ENCODE measurements around the gene NFATC1.

The NFATC1 gene

DNA sequence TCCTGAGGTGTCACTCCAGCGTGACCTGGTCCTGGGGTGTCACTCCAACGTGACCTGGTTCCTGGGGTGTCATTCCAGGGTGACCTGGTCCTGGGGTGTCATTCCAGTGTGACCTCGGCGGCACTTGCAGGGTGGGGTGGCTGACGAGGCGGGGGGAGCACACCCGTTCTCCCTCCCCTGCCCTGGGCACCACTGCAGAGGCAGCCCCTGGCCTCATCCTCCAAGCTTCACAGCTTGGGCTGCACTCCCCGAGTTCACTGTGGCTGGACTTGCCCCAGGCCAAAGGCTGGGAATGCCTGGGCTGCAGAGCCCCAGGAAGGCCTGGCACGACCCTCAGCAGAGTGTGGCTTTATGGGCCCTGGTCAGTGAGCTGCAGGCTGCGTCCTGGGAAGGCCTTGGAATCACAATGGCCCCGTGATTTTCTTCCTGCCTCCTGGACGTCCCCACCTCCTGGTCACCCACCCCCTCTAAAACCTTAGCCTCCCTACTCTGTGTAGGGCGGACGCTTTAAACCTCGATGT, 88.3 kb downstream of the NFATC1 start:
- no peak overlapping the region for H3K9ac ChIP-seq (ENCODE audit: low read length)
- TF ChIP-seq, protein P1, sequence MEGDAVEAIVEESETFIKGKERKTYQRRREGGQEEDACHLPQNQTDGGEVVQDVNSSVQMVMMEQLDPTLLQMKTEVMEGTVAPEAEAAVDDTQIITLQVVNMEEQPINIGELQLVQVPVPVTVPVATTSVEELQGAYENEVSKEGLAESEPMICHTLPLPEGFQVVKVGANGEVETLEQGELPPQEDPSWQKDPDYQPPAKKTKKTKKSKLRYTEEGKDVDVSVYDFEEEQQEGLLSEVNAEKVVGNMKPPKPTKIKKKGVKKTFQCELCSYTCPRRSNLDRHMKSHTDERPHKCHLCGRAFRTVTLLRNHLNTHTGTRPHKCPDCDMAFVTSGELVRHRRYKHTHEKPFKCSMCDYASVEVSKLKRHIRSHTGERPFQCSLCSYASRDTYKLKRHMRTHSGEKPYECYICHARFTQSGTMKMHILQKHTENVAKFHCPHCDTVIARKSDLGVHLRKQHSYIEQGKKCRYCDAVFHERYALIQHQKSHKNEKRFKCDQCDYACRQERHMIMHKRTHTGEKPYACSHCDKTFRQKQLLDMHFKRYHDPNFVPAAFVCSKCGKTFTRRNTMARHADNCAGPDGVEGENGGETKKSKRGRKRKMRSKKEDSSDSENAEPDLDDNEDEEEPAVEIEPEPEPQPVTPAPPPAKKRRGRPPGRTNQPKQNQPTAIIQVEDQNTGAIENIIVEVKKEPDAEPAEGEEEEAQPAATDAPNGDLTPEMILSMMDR (IDR thresholded peaks at IDR 0.05; ENCODE audit: low read depth, low read length): no peak
- TF ChIP-seq EZH2phosphoT487 (IDR thresholded peaks at IDR 0.05; ENCODE audit: low read depth): no peak
- H3K4me2 ChIP-seq (ENCODE audit: low read length): no peak overlapping the region
- no peak overlapping the region for H2AFZ ChIP-seq (ENCODE audit: low read depth, low read length)
- H3K4me1 ChIP-seq (ENCODE audit: low read length): no peaks in the 10 kb centered on the region
- H3K36me3 ChIP-seq (replicated peaks; ENCODE audit: low read depth, low read length): peaks cover 17% of the 10 kb centered on the region
- H3K79me2 ChIP-seq (ENCODE audit: low read length): no peaks in the 10 kb centered on the region
- H3K27ac ChIP-seq (ENCODE audit: low read length): no peak overlapping the region
- H3K9me3 ChIP-seq (ENCODE audit: insufficient read depth, low read length): peaks cover 3% of the 10 kb centered on the region; the same call in 1 of the 2 replicates
- H3K27me3 ChIP-seq (ENCODE audit: low read depth, low read length): no peaks in the 10 kb centered on the region
- H3K4me3 ChIP-seq (ENCODE audit: low read length): no peak overlapping the region
- H4K20me1 ChIP-seq (ENCODE audit: insufficient read depth, low read length): no peaks in the 10 kb centered on the region

DNA sequence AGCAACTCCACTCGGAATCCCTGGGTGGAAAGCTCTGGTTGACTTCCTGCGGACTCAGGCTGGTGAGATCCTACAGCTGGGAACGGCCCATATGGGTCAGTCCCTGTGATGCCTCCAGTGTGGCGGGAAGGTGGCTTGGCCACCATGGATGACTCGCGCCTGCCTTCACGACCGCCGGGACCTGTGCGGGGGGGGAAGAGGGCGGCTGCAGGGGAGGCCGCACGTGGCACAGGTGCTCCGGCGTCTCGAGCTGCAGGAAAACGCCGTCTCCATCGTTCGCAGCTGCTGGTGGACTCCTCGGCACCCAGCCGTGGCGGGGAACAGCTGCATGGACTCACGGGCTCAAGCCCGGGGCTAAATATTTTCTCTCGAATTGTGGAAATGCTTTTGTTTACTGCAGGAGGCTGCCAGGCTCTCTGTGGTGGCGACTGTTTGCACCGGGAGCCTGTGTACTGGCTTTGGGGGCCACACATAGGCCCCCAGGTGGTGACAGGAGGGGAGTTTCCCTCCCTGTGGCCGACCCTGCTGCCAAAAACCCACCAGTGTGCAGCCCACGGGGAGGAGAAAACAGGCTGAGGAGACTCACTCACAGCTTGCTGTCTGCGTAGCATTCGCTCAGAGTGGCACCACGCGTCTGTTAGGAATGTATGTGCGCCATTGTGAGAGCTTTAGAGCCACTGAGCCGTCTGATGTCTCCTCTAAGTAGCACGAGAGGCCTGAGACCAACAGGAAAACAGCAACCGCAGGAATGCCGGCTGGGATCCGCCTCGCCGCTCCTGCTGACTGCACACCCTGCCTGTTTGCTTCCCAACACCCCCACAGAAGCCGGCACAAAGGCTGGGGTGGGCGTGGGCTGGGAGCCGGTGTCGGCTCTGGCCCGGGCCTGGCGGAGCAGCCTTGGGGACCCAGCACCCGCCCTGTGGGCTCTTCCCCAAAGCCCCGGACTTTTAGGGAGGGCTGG, 89.2 kb downstream of the NFATC1 start:
- Histone ChIP-seq H3K4me1 (ENCODE audit: low read length) (no peaks in the 10 kb centered on the region), H3K36me3 (replicated peaks; ENCODE audit: low read depth, low read length) (peaks cover 20% of the 10 kb centered on the region), H3K79me2 (ENCODE audit: low read length) (no peaks in the 10 kb centered on the region), H2AFZ (ENCODE audit: low read depth, low read length) (no peak overlapping the region), H3K27me3 (ENCODE audit: low read depth, low read length) (no peaks in the 10 kb centered on the region), H4K20me1 (ENCODE audit: insufficient read depth, low read length) (0 out of 2 replicates have a peak, but pooled peaks cover 1% of the 10 kb centered on the region), H3K4me2 (ENCODE audit: low read length) (no peak overlapping the region), H3K9ac (ENCODE audit: low read length) (no peak overlapping the region), H3K9me3 (ENCODE audit: insufficient read depth, low read length) (peaks cover 3% of the 10 kb centered on the region; the same call in 1 of the 2 replicates), H3K27ac (ENCODE audit: low read length) (no peak overlapping the region), H3K4me3 (ENCODE audit: low read length) (no peak overlapping the region)
- TF ChIP-seq, protein P1 (IDR thresholded peaks at IDR 0.05; ENCODE audit: low read depth, low read length): no peak
- no peak for TF ChIP-seq EZH2phosphoT487 (IDR thresholded peaks at IDR 0.05; ENCODE audit: low read depth)

DNA sequence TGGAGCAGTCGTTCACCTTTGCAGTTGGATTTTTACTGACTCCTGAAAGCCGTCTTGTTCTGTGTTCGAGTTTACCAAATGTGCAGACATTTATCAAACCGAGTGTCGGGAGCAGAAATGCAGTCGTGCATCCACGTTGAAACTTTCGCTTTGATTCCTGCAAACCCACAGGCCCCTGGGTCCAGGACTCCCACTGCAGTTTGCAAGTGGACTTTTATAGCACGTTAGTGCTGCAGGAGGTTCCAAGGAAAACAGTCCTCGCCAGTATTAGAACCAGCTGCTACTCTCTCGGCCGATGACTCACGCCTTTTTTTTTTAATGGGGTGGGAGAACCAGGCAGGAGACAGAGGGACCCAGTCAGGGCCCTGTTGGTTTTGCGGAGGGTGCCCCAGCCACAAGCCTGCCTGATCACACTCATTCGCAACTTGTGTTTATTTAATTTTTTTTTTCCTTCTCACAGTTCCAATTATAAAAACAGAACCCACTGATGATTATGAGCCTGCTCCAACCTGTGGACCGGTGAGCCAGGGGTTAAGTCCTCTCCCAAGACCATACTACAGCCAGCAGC, 90.1 kb downstream of the NFATC1 start:
- Histone ChIP-seq H4K20me1 (ENCODE audit: insufficient read depth, low read length) (0 out of 2 replicates have a peak, but pooled peaks cover 3% of the 10 kb centered on the region), H3K4me2 (ENCODE audit: low read length) (no peak overlapping the region), H3K9me3 (ENCODE audit: insufficient read depth, low read length) (peaks cover 3% of the 10 kb centered on the region; the same call in 1 of the 2 replicates), H2AFZ (ENCODE audit: low read depth, low read length) (no peak overlapping the region), H3K79me2 (ENCODE audit: low read length) (no peaks in the 10 kb centered on the region), H3K36me3 (replicated peaks; ENCODE audit: low read depth, low read length) (peaks cover 20% of the 10 kb centered on the region), H3K27ac (ENCODE audit: low read length) (no peak overlapping the region), H3K27me3 (ENCODE audit: low read depth, low read length) (no peaks in the 10 kb centered on the region), H3K4me3 (ENCODE audit: low read length) (no peak overlapping the region), H3K9ac (ENCODE audit: low read length) (no peak overlapping the region), H3K4me1 (ENCODE audit: low read length) (no peaks in the 10 kb centered on the region)
- TF ChIP-seq, protein P1 (IDR thresholded peaks at IDR 0.05; ENCODE audit: low read depth, low read length): no peak
- TF ChIP-seq EZH2phosphoT487 (IDR thresholded peaks at IDR 0.05; ENCODE audit: low read depth): no peak

All from OCI-LY3 (cell line).